Thymus (tissue), 11 donors: ENCODE measurements around the gene CFAP210. TPM values are rescaled to one million over a fixed set of nuclear protein-coding genes. Genes with fewer than 3 reads are reported as not detected.
"Not testable (repeated sequence)": the region's sequence is repeated elsewhere in the genome, so short reads cannot be mapped to it uniquely, and the experiment has no call there.

Source experiments
- DNase-seq, 9 donors: peaks; one replicate each; pipeline ENCODE4 v3.0.0-alpha.2; 2013; ENCODE audit warnings: low spot score in 9 of 9, low read depth in 6 of 9, missing footprints in 1 of 9
- H3K27ac ChIP-seq, 2 donors: one replicate each; pipeline ENCODE4 v1.5.1; 2013; ENCODE audit warnings: control low read depth in 1 of 2, low read depth in 1 of 2, low read length in 1 of 2, mild to moderate bottlenecking in 1 of 2, moderate library complexity in 1 of 2
- H3K27me3 ChIP-seq, 2 donors: one replicate each; pipeline ENCODE4 v1.5.1; 2013; ENCODE audit warnings: low read length in 1 of 2; ENCODE audit not compliant: control insufficient read depth in 2 of 2, insufficient read depth in 1 of 2
- H3K36me3 ChIP-seq, 2 donors: one replicate each; pipeline ENCODE4 v1.5.1; 2013; ENCODE audit warnings: low read length in 1 of 2, mild to moderate bottlenecking in 1 of 2, moderate library complexity in 1 of 2; ENCODE audit not compliant: control insufficient read depth in 2 of 2, insufficient read depth in 2 of 2
- H3K4me1 ChIP-seq, 2 donors: one replicate each; pipeline ENCODE4 v1.5.1; 2013; ENCODE audit warnings: low read length in 2 of 2; ENCODE audit not compliant: control insufficient read depth in 2 of 2, insufficient read depth in 2 of 2
- H3K4me3 ChIP-seq, 2 donors: one replicate each; pipeline ENCODE4 v1.5.1; 2013; ENCODE audit warnings: low read length in 2 of 2, control low read depth in 1 of 2, mild to moderate bottlenecking in 1 of 2
- H3K9me3 ChIP-seq, 2 donors: one replicate each; pipeline ENCODE4 v1.5.1; 2013; ENCODE audit warnings: low read length in 1 of 2, mild to moderate bottlenecking in 1 of 2; ENCODE audit not compliant: control insufficient read depth in 2 of 2, insufficient read depth in 1 of 2
- WGBS: extraction: QIAGEN DNeasy Blood & Tissue Kit; methylation state at CpG from one replicate; pipeline ENCODE4 v1.1.7; 2013; 5-methylcytosine and 5-hydroxymethylcytosine counted together
- polyA plus RNA-seq: library from polyadenylated mRNA; stranded (reverse); fragments of 200-250 nt; gene quantifications from one replicate; pipeline ENCODE4 v1.2.3, GENCODE V29; 2013
- total RNA-seq: library from RNA; stranded (reverse); fragments of 120-200 nt; gene quantifications from one replicate; pipeline ENCODE4 v1.2.4, GENCODE V29; 2013
- donor health status: healthy.

Gene CFAP210
- total and polyA plus RNA-seq, 2 donors, result 0.21 TPM; not detected in 1

GRCh38 chr2:169686825-169687224, 7.4 kb downstream of the CFAP210 start:
- WGBS, result 93% methylated on average over 4 of the region's 4 CpGs
- H3K36me3 ChIP-seq, DNase-seq, H3K4me1 ChIP-seq, H3K27me3 ChIP-seq, H3K9me3 ChIP-seq, H3K4me3 ChIP-seq, H3K27ac ChIP-seq: not testable (repeated sequence)

DNA sequence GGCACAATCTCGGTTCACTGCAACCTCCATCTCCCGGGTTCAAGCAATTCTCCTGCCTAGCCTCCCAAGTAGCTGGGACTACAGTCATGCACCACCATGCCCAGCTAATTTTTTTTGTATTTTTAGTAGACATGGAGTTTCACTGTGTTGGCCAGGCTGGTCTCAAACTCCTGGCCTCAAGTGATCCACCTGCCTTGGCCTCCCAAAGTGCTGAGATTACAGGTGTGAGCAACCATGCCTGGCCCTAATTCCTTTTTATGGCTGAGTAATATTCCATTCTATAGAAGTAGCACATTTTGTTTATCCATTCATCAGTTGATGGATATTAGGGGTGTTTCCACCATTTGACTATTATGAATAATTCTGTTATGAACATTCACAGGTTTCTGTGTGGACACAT, 9.5 kb downstream of the CFAP210 start:
- not testable (repeated sequence) for H3K27ac ChIP-seq, H3K27me3 ChIP-seq, H3K9me3 ChIP-seq, H3K4me1 ChIP-seq, H3K36me3 ChIP-seq, DNase-seq, H3K4me3 ChIP-seq
- WGBS, result 95% methylated on average over 2 of the region's 2 CpGs

DNA sequence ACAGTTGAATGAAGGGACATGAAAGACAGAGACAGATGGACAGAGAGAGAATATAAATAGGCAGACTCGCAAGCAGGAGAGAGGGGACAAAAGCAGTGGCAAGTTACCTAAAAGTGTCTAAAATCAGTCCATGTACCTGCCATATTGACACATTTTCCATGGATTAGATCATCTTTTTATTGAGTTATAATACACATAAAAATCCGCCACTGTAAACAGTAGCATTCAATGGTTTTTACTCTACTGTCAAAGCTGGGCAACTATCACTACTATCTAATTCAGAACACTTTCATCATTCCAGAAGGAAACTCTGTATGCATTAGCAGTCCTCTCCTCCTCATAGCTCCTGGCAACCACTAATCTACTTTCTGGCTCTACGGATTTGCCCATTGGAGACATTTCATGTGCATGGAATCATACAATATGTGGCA, 10.1 kb downstream of the CFAP210 start:
- H3K36me3 ChIP-seq, result no peaks in the 10 kb centered on the region
- H3K27ac ChIP-seq, result no peak overlapping the region
- 98% methylated on average over 3 of the region's 3 CpGs for WGBS
- no peak overlapping the region for H3K4me3 ChIP-seq
- H3K4me1 ChIP-seq, result no peaks in the 10 kb centered on the region
- DNase-seq, result no peak
- H3K27me3 ChIP-seq, result no peaks in the 10 kb centered on the region
- no peaks in the 10 kb centered on the region for H3K9me3 ChIP-seq

DNA sequence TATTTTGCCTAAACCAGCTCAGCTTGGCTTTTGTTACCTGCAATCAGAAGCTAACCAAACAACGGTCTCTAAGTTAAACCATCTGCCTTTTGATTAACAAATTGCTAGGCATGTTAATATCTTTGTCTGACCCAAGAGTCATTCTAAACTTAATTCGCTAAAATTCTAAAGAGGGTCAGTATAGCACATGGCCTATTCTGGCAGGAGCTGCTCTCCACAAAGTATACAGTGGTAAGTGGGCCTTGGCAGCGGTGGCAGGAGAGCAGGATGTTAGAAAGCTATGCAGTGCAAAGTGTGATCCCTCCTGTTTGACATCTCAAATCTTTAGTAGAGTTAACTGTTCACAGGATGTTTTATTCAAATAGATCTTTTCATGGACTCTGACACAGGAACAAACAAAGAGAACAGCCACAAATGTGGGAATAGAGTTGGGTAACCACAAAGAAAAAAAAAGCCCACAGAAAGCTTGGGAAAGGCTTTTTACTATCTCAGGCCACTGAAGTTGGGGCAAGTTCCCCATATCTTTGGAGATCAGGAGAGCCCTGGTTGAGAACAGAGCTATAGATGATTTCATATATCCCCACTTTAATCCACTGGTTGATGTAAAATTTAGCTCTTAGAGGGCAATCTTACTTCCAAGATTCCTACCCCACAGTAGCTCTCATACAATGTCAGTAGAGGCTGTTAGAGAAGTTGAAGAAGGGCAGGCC, 10.6 kb downstream of the CFAP210 start:
- Histone ChIP-seq H3K36me3 (no peaks in the 10 kb centered on the region), H3K9me3 (no peaks in the 10 kb centered on the region), H3K4me1 (no peaks in the 10 kb centered on the region), H3K4me3 (no peak overlapping the region), H3K27ac (no peak overlapping the region), H3K27me3 (no peaks in the 10 kb centered on the region)
- no peak for DNase-seq
- WGBS, result 88% methylated on average over 3 of the region's 3 CpGs

GRCh38 chr2:169683054-169683424, 11.2 kb downstream of the CFAP210 start:
- no peak for DNase-seq
- H3K9me3 ChIP-seq, result no peaks in the 10 kb centered on the region
- no peak overlapping the region for H3K27ac ChIP-seq
- no peaks in the 10 kb centered on the region for H3K36me3 ChIP-seq
- H3K4me1 ChIP-seq, result no peaks in the 10 kb centered on the region
- WGBS, result 95% methylated on average over 3 of the region's 3 CpGs
- H3K4me3 ChIP-seq, result no peak overlapping the region
- no peaks in the 10 kb centered on the region for H3K27me3 ChIP-seq

GRCh38 chr2:169676850-169677249, 17.4 kb downstream of the CFAP210 start:
- no peaks in the 10 kb centered on the region for H3K9me3 ChIP-seq
- DNase-seq, result no peak

GRCh38 chr2:169676357-169676756, 17.8 kb downstream of the CFAP210 start:
- Histone ChIP-seq H3K9me3 (no peaks in the 10 kb centered on the region), H3K27ac (no peak overlapping the region), H3K27me3 (no peaks in the 10 kb centered on the region), H3K4me1 (no peaks in the 10 kb centered on the region), H3K36me3 (no peaks in the 10 kb centered on the region), H3K4me3 (no peak overlapping the region)
- DNase-seq, result no peak
- WGBS, result 62% methylated on average over 3 of the region's 3 CpGs

More at GRCh38 chr2:169676850-169677249, 17.4 kb downstream of the CFAP210 start:
- Histone ChIP-seq H3K4me3 (no peak overlapping the region), H3K4me1 (no peaks in the 10 kb centered on the region), H3K27me3 (no peaks in the 10 kb centered on the region), H3K27ac (no peak overlapping the region), H3K36me3 (no peaks in the 10 kb centered on the region)
- 95% methylated on average over 6 of the region's 6 CpGs for WGBS

- Histone ChIP-seq H3K27me3 (no peaks in the 10 kb centered on the region), H3K4me1 (no peaks in the 10 kb centered on the region), H3K9me3 (no peaks in the 10 kb centered on the region), H3K27ac (no peak overlapping the region), H3K4me3 (no peak overlapping the region), H3K36me3 (no peaks in the 10 kb centered on the region)
- WGBS, result 94% methylated on average over 2 of the region's 2 CpGs
- DNase-seq, result no peak
These were observed 20.3 kb downstream of the CFAP210 start for GRCh38 chr2:169673921-169674320.

GRCh38 chr2:169673106-169673505, 21.1 kb downstream of the CFAP210 start:
- no peaks in the 10 kb centered on the region for H3K36me3 ChIP-seq
- H3K4me3 ChIP-seq, result no peak overlapping the region
- H3K4me1 ChIP-seq, result no peaks in the 10 kb centered on the region
- no peaks in the 10 kb centered on the region for H3K9me3 ChIP-seq
- no peak for DNase-seq
- WGBS, result 92% methylated on average over 3 of the region's 3 CpGs
- no peaks in the 10 kb centered on the region for H3K27me3 ChIP-seq
- H3K27ac ChIP-seq, result no peak overlapping the region
